K562 (cell line): ENCODE data around the gene USP10. TPM values are rescaled to one million over a fixed set of nuclear protein-coding genes. Genes with fewer than 3 reads are reported as not detected.

ENCODE experiments used
- ATAC-seq: fragments of 200-7000 bp; cut with Tn5 transposase; 3 replicates; pipeline ENCODE4 v1.9.1; 2020; ENCODE audit warnings: moderate library complexity
- BruUV-seq: library from RNA; stranded (reverse); fragments of 400-500 nt; replicated peaks from 2 replicates; lab custom pipeline; 2021; lab: Mats Ljungman, UMichigan
- CTCF ChIA-PET: fragments of 300-600 bp; formaldehyde crosslinking; extraction: SDS; loops from one replicate; lab custom pipeline; 2021; ENCODE audit warnings: low intra/inter-chr PET ratio; lab: Yijun Ruan, JAX
- POLR2A ChIA-PET: fragments of 300-600, 350-650 bp; sonication (Branson Sonifier 250); formaldehyde crosslinking; extraction: SDS; loops from one replicate; lab custom pipeline; 2021; ENCODE audit warnings: antibody characterized with exemption, inconsistent platforms; lab: Yijun Ruan, JAX
- DNase-seq, 4 experiments: peaks; one replicate each; pipeline versions ENCODE4 v3.0.0 to v3.0.0-alpha.2; 2011 to 2018; ENCODE audit warnings: low spot score in 3 of 4, mixed read lengths in 3 of 4; ENCODE audit errors: extremely low read depth in 1 of 4
- FAIRE-seq: peaks from 2 replicates; lab custom pipeline; 2011; peaks lifted over from hg19 to GRCh38; lab: Jason Lieb, UNC
- H2AFZ ChIP-seq: 2 replicates; pipeline ENCODE4 v1.6.0; 2011; ENCODE audit warnings: low read depth, low read length, control low read depth, inconsistent platforms
- H3K27ac ChIP-seq: fragments of 200-600 bp; 3 replicates; pipeline ENCODE4 v1.8.0; 2011; ENCODE audit warnings: low read depth, mild to moderate bottlenecking, control low read depth, inconsistent platforms, low read length, moderate library complexity, mixed read lengths; ENCODE audit errors: extremely low read depth
- H3K27me3 ChIP-seq, 2 experiments: fragments of 300-600 bp in 1 of 2; 2 replicates in 1 of 2; 3 replicates in 1 of 2; pipeline versions ENCODE4 v1.6.0 to v1.8.0; 2011; ENCODE audit warnings: inconsistent platforms in 2 of 2, low read length in 2 of 2, mild to moderate bottlenecking in 1 of 2, mixed read lengths in 1 of 2, moderate library complexity in 1 of 2; ENCODE audit not compliant: control insufficient read depth in 2 of 2, insufficient read depth in 2 of 2
- H3K36me3 ChIP-seq: fragments of 300-600 bp; 3 replicates; pipeline ENCODE4 v1.8.0; 2011; ENCODE audit warnings: mild to moderate bottlenecking, low read length, inconsistent platforms; ENCODE audit not compliant: control insufficient read depth, insufficient read depth
- H3K4me1 ChIP-seq, 2 experiments: fragments of 200-600 bp in 1 of 2; replicated peaks in 1 of 2; 2 replicates in 1 of 2; 3 replicates in 1 of 2; pipeline versions ENCODE4 v1.5.1 to v1.8.0; 2011; ENCODE audit warnings: inconsistent platforms in 2 of 2, low read length in 2 of 2, mild to moderate bottlenecking in 1 of 2, mixed read lengths in 1 of 2, moderate library complexity in 1 of 2; ENCODE audit not compliant: control insufficient read depth in 2 of 2, insufficient read depth in 2 of 2
- H3K4me2 ChIP-seq: 2 replicates; pipeline ENCODE4 v1.6.1; 2011; ENCODE audit warnings: low read length, control low read depth, inconsistent platforms, mixed read lengths; ENCODE audit not compliant: insufficient read depth
- H3K4me3 ChIP-seq: fragments of 200-600 bp; sonication (generic), shearing (Covaris generic); 2 replicates; pipeline ENCODE4 v1.5.1; 2016; ENCODE audit warnings: control low read depth, inconsistent platforms
- H3K79me2 ChIP-seq: fragments of 200-600 bp; 3 replicates; pipeline ENCODE4 v1.8.0; 2011; ENCODE audit warnings: low read length, inconsistent platforms; ENCODE audit not compliant: control insufficient read depth, insufficient read depth
- H3K9ac ChIP-seq, 2 experiments: 2 replicates each; pipeline versions ENCODE4 v1.6.0 to v1.6.1; 2011; ENCODE audit warnings: low read depth in 2 of 2, low read length in 2 of 2, control low read depth in 1 of 2, inconsistent platforms in 1 of 2, mild to moderate bottlenecking in 1 of 2, mixed read lengths in 1 of 2; ENCODE audit not compliant: insufficient read depth in 1 of 2
- H3K9me1 ChIP-seq: one replicate; pipeline ENCODE4 v1.6.0; 2011; ENCODE audit warnings: inconsistent platforms, mild to moderate bottlenecking, low read length, moderate library complexity; ENCODE audit not compliant: control insufficient read depth, insufficient read depth
- H3K9me3 ChIP-seq: replicated peaks from 2 replicates; pipeline ENCODE4 v1.5.1; 2011; ENCODE audit warnings: low read depth, low read length, inconsistent platforms; ENCODE audit not compliant: control insufficient read depth, insufficient read depth
- H4K20me1 ChIP-seq: replicated peaks from 2 replicates; pipeline ENCODE4 v1.6.1; 2011; ENCODE audit warnings: low read length, inconsistent platforms, mixed read lengths; ENCODE audit not compliant: control insufficient read depth, insufficient read depth
- AFF1 ChIP-seq, 2 experiments: fragments of 450-650 bp; IDR thresholded peaks; 2 replicates each; pipeline ENCODE4 v1.6.1; 2018; ENCODE audit warnings: mild to moderate bottlenecking in 2 of 2, low read depth in 1 of 2; ENCODE audit not compliant: partially characterized antibody in 2 of 2
- CBX2 ChIP-seq: fragments of 200-600 bp; sonication (generic); IDR thresholded peaks from one replicate; pipeline ENCODE4 v1.6.1; 2012; ENCODE audit warnings: mild to moderate bottlenecking, low read length, inconsistent platforms; ENCODE audit not compliant: insufficient read depth, poor library complexity, severe bottlenecking
- ILF3 ChIP-seq: fragments of 450-650 bp; IDR thresholded peaks from 2 replicates; pipeline ENCODE4 v1.6.1; 2018; ENCODE audit warnings: antibody characterized with exemption, mild to moderate bottlenecking, moderate library complexity, borderline replicate concordance
- ZNF311 ChIP-seq: fragments of 250-450 bp; sonication (Bioruptor Pico); IDR thresholded peaks from 2 replicates; pipeline ENCODE4 v1.4.0; 2020; ENCODE audit warnings: mild to moderate bottlenecking, moderate library complexity
- ZSCAN29 ChIP-seq: fragments of 450-650 bp; IDR thresholded peaks from 2 replicates; pipeline ENCODE4 v1.6.1; 2017
- WGBS: fragments of 100-300 bp; shearing (Covaris generic); methylation state at CpG from one replicate; pipeline ENCODE4 v1.1.6; 2016; ENCODE audit warnings: low coverage, mixed read lengths; ENCODE audit not compliant: insufficient coverage; ENCODE audit errors: missing lambda C conversion rate; 5-methylcytosine and 5-hydroxymethylcytosine counted together
- in situ Hi-C: fragments of 300-500 bp; cut with MboI; formaldehyde crosslinking; loops from 4 replicates; pipeline ENCODE4 v1.15.0; 2018; ENCODE audit warnings: inconsistent platforms, mixed read lengths
- intact Hi-C: fragments of 100-400 bp; cut with micrococcal nuclease; formaldehyde crosslinking; loops from 2 replicates; pipeline ENCODE4 v1.14.2; 2022
- polyA plus RNA-seq, 8 experiments: library from polyadenylated mRNA; depleted of rRNA in 4 of 8; stranded (reverse) in 5 of 8; unstranded in 3 of 8; fragments of >200 nt; fragmentation: Nextera tagmentation in 2 of 8; fragmentation: Illumina TruSeq in 1 of 8; extraction: Ambion mirVana in 2 of 8; extraction: Trizol in 1 of 8; gene quantifications; 2 replicates each; pipeline versions ENCODE4 v1.2.1 to v1.2.3, GENCODE V29; 2011 to 2014; ENCODE audit warnings: inconsistent platforms in 1 of 8, missing spikeins in 1 of 8
- total RNA-seq, 7 experiments: library from RNA; depleted of rRNA in 6 of 7; stranded (reverse); fragments of >200 nt in 6 of 7; fragmentation: Illumina TruSeq in 2 of 7; extraction: Trizol in 2 of 7; gene quantifications; 2 replicates each; pipeline versions ENCODE4 v1.2.1 to v1.2.3, GENCODE V29; 2011 to 2021; ENCODE audit warnings: low replicate concordance in 1 of 7

The USP10 gene
- total and polyA plus RNA-seq, 9 of the 15 experiments (the other 6 are each of a cell fraction or from before 2014, with no cell fraction given) = 61.7 to 197 (median 116) TPM

GRCh38 chr16:84789431-84789830 is 89.6 kb downstream of the USP10 start:
- BruUV-seq = no TSS peak
- ATAC-seq (no peak), DNase-seq (no peak), FAIRE-seq (no peak)
- no peaks in the 10 kb centered on the region for H3K36me3 ChIP-seq
- no peak for TF ChIP-seq CBX2
- no peak for TF ChIP-seq AFF1 (IDR thresholded peaks at IDR 0.05; ENCODE audit: low read depth in 1 of 2, partially characterized antibody in 2 of 2)
- no peak for TF ChIP-seq ZSCAN29
- no peak for TF ChIP-seq ILF3
- no peak for TF ChIP-seq ZNF311
- intact Hi-C loops (no loop called here), in situ Hi-C loops (no loop called here)
- ChIA-PET POLR2A (interaction anchor here (0.7 to 1.1 kb wide), 2 partner anchors 32 to 189 kb away, joined by 3 read pairs; no protein-coding TSS in a partner anchor), CTCF (no interaction called here)
- 38% methylated on average over 11 of the region's 11 CpGs for WGBS
- H3K79me2 ChIP-seq = no peaks in the 10 kb centered on the region
- no peaks in the 10 kb centered on the region for H3K9me1 ChIP-seq
- peaks cover 0 to 8% of the 10 kb centered on the region in 2 experiments; a peak in 2 of 5 replicates for H3K4me1 ChIP-seq
- H3K4me2 ChIP-seq = no peak overlapping the region
- H3K4me3 ChIP-seq = no peak overlapping the region
- H4K20me1 ChIP-seq = no peaks in the 10 kb centered on the region
- H3K27ac ChIP-seq = no peak overlapping the region
- peaks cover 0 to 12% of the 10 kb centered on the region in 2 experiments; a peak in 2 of 5 replicates for H3K27me3 ChIP-seq
- H3K9me3 ChIP-seq = no peaks in the 10 kb centered on the region
- no peak overlapping the region for H2AFZ ChIP-seq
- no peak overlapping the region for H3K9ac ChIP-seq
